Measurements from ENCODE around the gene ZNF485. TPM values are rescaled to one million over a fixed set of nuclear protein-coding genes. Genes with fewer than 3 reads are reported as not detected.

The ZNF485 gene
- total and polyA plus RNA-seq, 4 donors, result 1.5 to 4.4 (median 3.2) TPM

GRCh38 chr10:43607199-43607573, 948 bp downstream of the ZNF485 start:
- TF ChIP-seq, protein P1, sequence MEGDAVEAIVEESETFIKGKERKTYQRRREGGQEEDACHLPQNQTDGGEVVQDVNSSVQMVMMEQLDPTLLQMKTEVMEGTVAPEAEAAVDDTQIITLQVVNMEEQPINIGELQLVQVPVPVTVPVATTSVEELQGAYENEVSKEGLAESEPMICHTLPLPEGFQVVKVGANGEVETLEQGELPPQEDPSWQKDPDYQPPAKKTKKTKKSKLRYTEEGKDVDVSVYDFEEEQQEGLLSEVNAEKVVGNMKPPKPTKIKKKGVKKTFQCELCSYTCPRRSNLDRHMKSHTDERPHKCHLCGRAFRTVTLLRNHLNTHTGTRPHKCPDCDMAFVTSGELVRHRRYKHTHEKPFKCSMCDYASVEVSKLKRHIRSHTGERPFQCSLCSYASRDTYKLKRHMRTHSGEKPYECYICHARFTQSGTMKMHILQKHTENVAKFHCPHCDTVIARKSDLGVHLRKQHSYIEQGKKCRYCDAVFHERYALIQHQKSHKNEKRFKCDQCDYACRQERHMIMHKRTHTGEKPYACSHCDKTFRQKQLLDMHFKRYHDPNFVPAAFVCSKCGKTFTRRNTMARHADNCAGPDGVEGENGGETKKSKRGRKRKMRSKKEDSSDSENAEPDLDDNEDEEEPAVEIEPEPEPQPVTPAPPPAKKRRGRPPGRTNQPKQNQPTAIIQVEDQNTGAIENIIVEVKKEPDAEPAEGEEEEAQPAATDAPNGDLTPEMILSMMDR (IDR thresholded peaks at IDR 0.05; ENCODE audit: control extremely low read depth, extremely low read depth), result no peak
- Histone ChIP-seq H3K27me3 (ENCODE audit: control insufficient read depth in 3 of 3, insufficient read depth in 3 of 3, low read length in 2 of 3) (no peaks in the 10 kb centered on the region), H3K27ac (ENCODE audit: low read depth in 1 of 2, low read length in 1 of 2) (no peak overlapping the region), H3K4me3 (no peak overlapping the region), H3K9ac (ENCODE audit: insufficient read depth in 1 of 2, low read length in 2 of 2) (peak overlapping the region in 1 of 2 donors; percentile 16), H3K36me3 (ENCODE audit: control insufficient read depth in 4 of 4, insufficient read depth in 4 of 4, low read length in 4 of 4) (peaks cover 0 to 4% (median 0%) of the 10 kb centered on the region in 4 donors), H3K4me1 (ENCODE audit: control insufficient read depth in 5 of 5, insufficient read depth in 5 of 5, low read length in 5 of 5) (peaks cover 0 to 7% (median 0%) of the 10 kb centered on the region in 5 donors), H3K9me3 (ENCODE audit: control insufficient read depth in 4 of 4, insufficient read depth in 3 of 4, low read length in 3 of 4) (no peaks in the 10 kb centered on the region)
- DNase-seq (no peak), ATAC-seq (ENCODE audit: insufficient read depth, low FRiP score) (no peak)
- WGBS, 2 donors, result 73 to 79% methylated on average over 10 of the region's 10 CpGs

DNA sequence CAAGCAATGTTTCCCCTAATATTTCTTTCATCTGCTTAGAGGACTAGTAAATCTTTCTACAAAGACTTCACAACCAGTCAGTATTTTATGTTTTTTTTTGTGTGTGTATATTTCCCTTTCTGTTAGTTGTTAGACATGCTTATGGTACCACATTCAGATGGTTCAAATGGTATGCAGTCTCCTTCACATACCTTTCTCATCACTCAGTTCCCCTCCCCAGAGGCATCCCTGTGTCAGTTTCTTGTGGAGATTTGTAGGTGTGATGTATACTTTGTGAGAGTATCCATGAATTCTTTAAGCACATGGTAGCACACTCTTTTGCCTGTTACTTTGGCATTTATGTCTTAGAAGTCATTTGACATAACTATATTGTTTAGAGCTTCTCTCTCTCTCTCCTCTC, 4.4 kb downstream of the ZNF485 start:
- no peak overlapping the region for H3K4me3 ChIP-seq
- no peak overlapping the region for H3K27ac ChIP-seq (ENCODE audit: low read depth in 1 of 2, low read length in 1 of 2)
- TF ChIP-seq, protein P1 (IDR thresholded peaks at IDR 0.05; ENCODE audit: control extremely low read depth, extremely low read depth), result no peak
- no peaks in the 10 kb centered on the region for H3K27me3 ChIP-seq (ENCODE audit: control insufficient read depth in 3 of 3, insufficient read depth in 3 of 3, low read length in 2 of 3)
- H3K36me3 ChIP-seq (ENCODE audit: control insufficient read depth in 4 of 4, insufficient read depth in 4 of 4, low read length in 4 of 4), result peaks cover 0 to 7% (median 3%) of the 10 kb centered on the region in 4 donors
- ATAC-seq (ENCODE audit: insufficient read depth, low FRiP score) (no peak), DNase-seq (no peak)
- H3K9ac ChIP-seq (ENCODE audit: insufficient read depth in 1 of 2, low read length in 2 of 2), result no peak overlapping the region
- peaks cover 0 to 5% (median 0%) of the 10 kb centered on the region in 4 donors for H3K9me3 ChIP-seq (ENCODE audit: control insufficient read depth in 4 of 4, insufficient read depth in 3 of 4, low read length in 3 of 4)
- H3K4me1 ChIP-seq (ENCODE audit: control insufficient read depth in 5 of 5, insufficient read depth in 5 of 5, low read length in 5 of 5), result peaks cover 0 to 7% (median 0%) of the 10 kb centered on the region in 5 donors

- no peak for DNase-seq
- H3K4me1 ChIP-seq (ENCODE audit: control insufficient read depth in 5 of 5, insufficient read depth in 5 of 5, low read length in 5 of 5), result no peaks in the 10 kb centered on the region
- 89 to 96% methylated on average over 6 of the region's 6 CpGs for WGBS, 2 donors
- H3K4me3 ChIP-seq, result no peak overlapping the region
- TF ChIP-seq, protein P1 (IDR thresholded peaks at IDR 0.05; ENCODE audit: control extremely low read depth, extremely low read depth), result no peak
- H3K9me3 ChIP-seq (ENCODE audit: control insufficient read depth in 4 of 4, insufficient read depth in 3 of 4, low read length in 3 of 4), result peaks cover 0 to 15% (median 5%) of the 10 kb centered on the region in 4 donors
- H3K27me3 ChIP-seq (ENCODE audit: control insufficient read depth in 3 of 3, insufficient read depth in 3 of 3, low read length in 2 of 3), result no peaks in the 10 kb centered on the region
- no peak overlapping the region for H3K9ac ChIP-seq (ENCODE audit: insufficient read depth in 1 of 2, low read length in 2 of 2)
- no peak for ATAC-seq (ENCODE audit: insufficient read depth, low FRiP score)
- no peak overlapping the region for H3K27ac ChIP-seq (ENCODE audit: low read depth in 1 of 2, low read length in 1 of 2)
- peaks cover 3 to 18% (median 16%) of the 10 kb centered on the region in 4 donors for H3K36me3 ChIP-seq (ENCODE audit: control insufficient read depth in 4 of 4, insufficient read depth in 4 of 4, low read length in 4 of 4)
Measured at GRCh38 chr10:43616697-43617370, 10.6 kb downstream of the ZNF485 start.

Measured in lung (tissue), 12 donors.